H1 (cell line): ENCODE measurements around the gene NAAA. TPM values are rescaled to one million over a fixed set of nuclear protein-coding genes. Genes with fewer than 3 reads are reported as not detected.

Experiments used
- CTCF ChIA-PET: fragments of 300-600 bp; sonication (Branson Sonifier 250); formaldehyde crosslinking; loops from one replicate; lab custom pipeline; 2021; ENCODE audit not compliant: partially characterized antibody; lab: Charles Lee
- POLR2A ChIA-PET: fragments of 300-600 bp; sonication (Branson Sonifier 250); formaldehyde crosslinking; loops from one replicate; lab custom pipeline; 2021; ENCODE audit warnings: inconsistent platforms; ENCODE audit not compliant: partially characterized antibody; lab: Charles Lee
- DNase-seq, 2 experiments: peaks; one replicate each; pipeline versions ENCODE4 v3.0.0 to v3.0.0-alpha.2; 2010 to 2022; ENCODE audit warnings: low spot score in 2 of 2, low read depth in 1 of 2, mixed read lengths in 1 of 2
- FAIRE-seq: peaks from 2 replicates; lab custom pipeline; 2011; peaks lifted over from hg19 to GRCh38; lab: Jason Lieb, UNC
- H2AFZ ChIP-seq: 2 replicates; pipeline ENCODE4 v1.8.1; 2012; ENCODE audit warnings: low read length, inconsistent platforms
- H2AK5ac ChIP-seq: 2 replicates; pipeline ENCODE4 v1.6.1; 2013; ENCODE audit warnings: low read depth, low read length
- H2BK120ac ChIP-seq: replicated peaks from 2 replicates; pipeline ENCODE3; 2013; ENCODE audit warnings: low read depth, low read length, inconsistent platforms
- H2BK12ac ChIP-seq: 2 replicates; pipeline ENCODE4 v1.6.1; 2013; ENCODE audit warnings: low read depth, low read length
- H2BK15ac ChIP-seq: 2 replicates; pipeline ENCODE4 v1.6.1; 2013; ENCODE audit warnings: low read length
- H2BK20ac ChIP-seq: 2 replicates; pipeline ENCODE4 v1.6.1; 2013; ENCODE audit warnings: low read length
- H2BK5ac ChIP-seq: 2 replicates; pipeline ENCODE4 v1.6.1; 2013; ENCODE audit warnings: low read depth, low read length
- H3K14ac ChIP-seq: 2 replicates; pipeline ENCODE4 v1.6.1; 2013; ENCODE audit warnings: inconsistent platforms; ENCODE audit not compliant: insufficient read length
- H3K18ac ChIP-seq: 2 replicates; pipeline ENCODE4 v1.6.1; 2013; ENCODE audit warnings: low read length; ENCODE audit errors: extremely low read depth
- H3K23ac ChIP-seq: 2 replicates; pipeline ENCODE4 v1.6.1; 2013; ENCODE audit warnings: inconsistent platforms; ENCODE audit not compliant: insufficient read length
- H3K23me2 ChIP-seq: 2 replicates; pipeline ENCODE4 v1.6.1; 2013; ENCODE audit warnings: low read depth, low read length
- H3K27ac ChIP-seq: 2 replicates; pipeline ENCODE4 v1.6.1; 2011; ENCODE audit warnings: low read depth, low read length, inconsistent platforms
- H3K27me3 ChIP-seq, 4 experiments: replicated peaks in 1 of 4; 1 replicate in 1 of 4; 2 replicates in 3 of 4; pipeline versions ENCODE4 v1.6.1 to v1.8.1; 2011 to 2013; ENCODE audit warnings: low read length in 3 of 4, mild to moderate bottlenecking in 3 of 4, inconsistent platforms in 2 of 4, mixed read lengths in 2 of 4, moderate library complexity in 1 of 4; ENCODE audit not compliant: control insufficient read depth in 3 of 4, insufficient read depth in 3 of 4; ENCODE audit errors: extremely low read depth in 1 of 4
- H3K36me3 ChIP-seq, 4 experiments: 2 replicates each; pipeline versions ENCODE4 v1.6.1 to v1.8.1; 2011 to 2013; ENCODE audit warnings: mild to moderate bottlenecking in 4 of 4, low read length in 3 of 4, moderate library complexity in 2 of 4, control low read depth in 1 of 4, inconsistent platforms in 1 of 4; ENCODE audit not compliant: insufficient read depth in 4 of 4, control insufficient read depth in 2 of 4
- H3K4ac ChIP-seq: replicated peaks from 2 replicates; pipeline ENCODE3; 2013; ENCODE audit warnings: low read length, low read depth, mixed read lengths, inconsistent platforms; ENCODE audit not compliant: insufficient read length
- H3K4me1 ChIP-seq, 4 experiments: replicated peaks in 1 of 4; 1 replicate in 1 of 4; 2 replicates in 3 of 4; pipeline versions ENCODE4 v1.6.1 to v1.8.1; 2011 to 2013; ENCODE audit warnings: low read length in 3 of 4, inconsistent platforms in 2 of 4, mixed read lengths in 1 of 4; ENCODE audit not compliant: insufficient read depth in 4 of 4, control insufficient read depth in 3 of 4
- H3K4me2 ChIP-seq, 2 experiments: 2 replicates each; pipeline versions ENCODE4 v1.6.1 to v1.8.1; 2011 to 2013; ENCODE audit warnings: low read depth in 2 of 2, low read length in 2 of 2, control low read depth in 1 of 2, inconsistent platforms in 1 of 2, mild to moderate bottlenecking in 1 of 2; ENCODE audit not compliant: insufficient read depth in 1 of 2
- H3K4me3 ChIP-seq, 4 experiments: fragments of 200-600, 300-600 bp in 1 of 4; sonication (generic), shearing (Covaris generic), sonication (Bioruptor Twin) in 1 of 4; 2 replicates each; pipeline versions ENCODE4 v1.5.1 to v1.8.1; 2011 to 2016; ENCODE audit warnings: low read length in 4 of 4, low read depth in 3 of 4, control low read depth in 2 of 4, inconsistent platforms in 2 of 4, mild to moderate bottlenecking in 2 of 4, mixed read lengths in 1 of 4, moderate library complexity in 1 of 4; ENCODE audit not compliant: insufficient read depth in 2 of 4; ENCODE audit errors: extremely low read depth in 1 of 4
- H3K56ac ChIP-seq: replicated peaks from 2 replicates; pipeline ENCODE3; 2013; ENCODE audit warnings: low read depth, mild to moderate bottlenecking, mixed read lengths, low read length, inconsistent platforms; ENCODE audit not compliant: insufficient read length
- H3K79me1 ChIP-seq: 2 replicates; pipeline ENCODE4 v1.6.1; 2013; ENCODE audit warnings: low read depth, low read length, control low read depth
- H3K79me2 ChIP-seq, 2 experiments: 2 replicates each; pipeline versions ENCODE4 v1.6.1 to v1.8.1; 2012 to 2013; ENCODE audit warnings: low read length in 2 of 2, mild to moderate bottlenecking in 2 of 2, inconsistent platforms in 1 of 2; ENCODE audit not compliant: insufficient read depth in 2 of 2, control insufficient read depth in 1 of 2
- H3K9ac ChIP-seq, 4 experiments: replicated peaks in 1 of 4; 1 replicate in 1 of 4; 2 replicates in 3 of 4; pipeline versions ENCODE4 v1.6.1 to v1.8.1; 2011 to 2013; ENCODE audit warnings: low read depth in 3 of 4, low read length in 3 of 4, control low read depth in 2 of 4, mild to moderate bottlenecking in 2 of 4, moderate library complexity in 2 of 4, inconsistent platforms in 1 of 4; ENCODE audit errors: extremely low read depth in 1 of 4
- H3K9me3 ChIP-seq, 2 experiments: 2 replicates each; pipeline versions ENCODE4 v1.6.1 to v1.8.1; 2012 to 2013; ENCODE audit warnings: mild to moderate bottlenecking in 2 of 2, moderate library complexity in 2 of 2, control low read depth in 1 of 2, inconsistent platforms in 1 of 2, low read depth in 1 of 2, low read length in 1 of 2, mixed read lengths in 1 of 2; ENCODE audit not compliant: insufficient read depth in 2 of 2
- H4K20me1 ChIP-seq, 2 experiments: replicated peaks in 1 of 2; 2 replicates each; pipeline versions ENCODE3 to v1.8.1; 2011 to 2013; ENCODE audit warnings: inconsistent platforms in 2 of 2, low read length in 2 of 2, mild to moderate bottlenecking in 1 of 2; ENCODE audit not compliant: insufficient read depth in 2 of 2, control insufficient read depth in 1 of 2
- H4K5ac ChIP-seq: 2 replicates; pipeline ENCODE4 v1.6.1; 2013; ENCODE audit warnings: low read length, low read depth, mixed read lengths, inconsistent platforms; ENCODE audit not compliant: insufficient read length
- H4K8ac ChIP-seq: 2 replicates; pipeline ENCODE4 v1.8.0; 2013; ENCODE audit warnings: mild to moderate bottlenecking, moderate library complexity, low read length, inconsistent platforms; ENCODE audit not compliant: insufficient read depth; ENCODE audit errors: extremely low read depth
- H4K91ac ChIP-seq: replicated peaks from 2 replicates; pipeline ENCODE3; 2013; ENCODE audit warnings: low read length, mixed read lengths, inconsistent platforms; ENCODE audit not compliant: insufficient read length
- ATF2 ChIP-seq: IDR thresholded peaks from 2 replicates; pipeline ENCODE4 v1.6.1; 2012; ENCODE audit warnings: low read length, inconsistent platforms
- EP300 ChIP-seq, 2 experiments: IDR thresholded peaks; 1 replicate in 1 of 2; 2 replicates in 1 of 2; pipeline ENCODE4 v1.6.1; 2011 to 2012; ENCODE audit warnings: low read depth in 2 of 2, low read length in 2 of 2, mild to moderate bottlenecking in 2 of 2, borderline replicate concordance in 1 of 2, inconsistent platforms in 1 of 2, moderate library complexity in 1 of 2
- FOSL1 ChIP-seq: IDR thresholded peaks from 2 replicates; pipeline ENCODE4 v1.6.1; 2011; ENCODE audit warnings: mild to moderate bottlenecking, low read depth, low read length, moderate library complexity; ENCODE audit not compliant: insufficient read depth
- JUND ChIP-seq: IDR thresholded peaks from 2 replicates; pipeline ENCODE4 v1.6.1; 2011; ENCODE audit warnings: mild to moderate bottlenecking, improper control_type of control experiment, low read length
- KDM1A ChIP-seq: fragments of 200-600, 300-600 bp; sonication (generic); IDR thresholded peaks from 2 replicates; pipeline ENCODE4 v1.7.1; 2016; ENCODE audit warnings: mild to moderate bottlenecking, low read length, borderline replicate concordance
- MAX ChIP-seq: IDR thresholded peaks from 2 replicates; pipeline ENCODE4 v1.6.1; 2012; ENCODE audit warnings: inconsistent platforms
- NRF1 ChIP-seq: IDR thresholded peaks from 2 replicates; pipeline ENCODE4 v1.6.1; 2011; ENCODE audit warnings: mild to moderate bottlenecking, low read depth, low read length, improper control_type of control experiment
- RBBP5 ChIP-seq: IDR thresholded peaks from 2 replicates; pipeline ENCODE4 v1.7.1; 2012; ENCODE audit warnings: low read depth, mild to moderate bottlenecking, inconsistent platforms, low read length, moderate library complexity, borderline replicate concordance
- RNF2 ChIP-seq: fragments of 200-900, 300-1000 bp; sonication (generic); IDR thresholded peaks from 2 replicates; pipeline ENCODE4 v1.7.1; 2016; ENCODE audit warnings: borderline replicate concordance, low read depth, mild to moderate bottlenecking, antibody characterized with exemption, low read length; ENCODE audit not compliant: poor library complexity, severe bottlenecking; ENCODE audit errors: missing control alignments
- SIX5 ChIP-seq: IDR thresholded peaks from 2 replicates; pipeline ENCODE4 v1.6.1; 2011; ENCODE audit warnings: mild to moderate bottlenecking, low read depth, low read length
- SUZ12 ChIP-seq: fragments of 200-600 bp; sonication (generic); IDR thresholded peaks from 2 replicates; pipeline ENCODE4 v1.6.1; 2012; ENCODE audit warnings: mild to moderate bottlenecking, inconsistent platforms, low read length, moderate library complexity, mixed read lengths
- TCF12 ChIP-seq: IDR thresholded peaks from 2 replicates; pipeline ENCODE4 v1.6.1; 2011; ENCODE audit warnings: low read depth, mild to moderate bottlenecking, low read length
- WGBS, 2 experiments: shearing (Covaris generic) in 1 of 2; methylation state at CpG; one replicate each; pipeline versions ENCODE4 v1.1.6 to v1.1.7; 2013 to 2015; ENCODE audit warnings: low lambda C conversion rate in 2 of 2, mixed read lengths in 2 of 2, inconsistent platforms in 1 of 2, low coverage in 1 of 2, missing lambda C conversion rate in 1 of 2; ENCODE audit not compliant: insufficient replicate concordance in 2 of 2, insufficient coverage in 1 of 2, insufficient read length in 1 of 2; ENCODE audit errors: extremely low coverage in 1 of 2, missing lambda C conversion rate in 1 of 2; 5-methylcytosine and 5-hydroxymethylcytosine counted together
- polyA plus RNA-seq, 7 experiments: library from polyadenylated mRNA; depleted of rRNA in 3 of 7; stranded (reverse) in 5 of 7; unstranded in 2 of 7; fragments of >200 nt in 5 of 7; fragments of 200-250 nt in 2 of 7; gene quantifications; 1 replicate in 5 of 7; 2 replicates in 1 of 7; 4 replicates in 1 of 7; pipeline versions ENCODE4 v1.2.1 to v1.2.3, GENCODE V29; 2011 to 2013; ENCODE audit warnings: missing spikeins in 2 of 7, mixed read lengths in 2 of 7
- total RNA-seq: library from RNA; stranded (reverse); fragmentation: NEBNext Ultra II Directional; extraction: Animal tissue kit (Norgen Biotek cat#: 25700); gene quantifications from 2 replicates; pipeline ENCODE4 v1.2.1, GENCODE V29; 2021

The NAAA gene
- total and polyA plus RNA-seq, 2 of the 8 experiments (the other 6 are each of a cell fraction or from before 2014, with no cell fraction given), result 9.4 to 12.5 TPM

- Histone ChIP-seq H4K20me1 (peaks cover 0 to 2% of the 10 kb centered on the region in 2 experiments), H2BK20ac (no peak overlapping the region), H3K4me3 (no peak overlapping the region), H2BK5ac (no peak overlapping the region), H2AK5ac (no peak overlapping the region), H3K9me3 (peaks cover 3 to 4% of the 10 kb centered on the region in 2 experiments; a peak in 2 of 4 replicates), H4K5ac (no peak overlapping the region), H3K23me2 (no peaks in the 10 kb centered on the region; the same call in 1 of the 2 replicates), H3K79me2 (no peaks in the 10 kb centered on the region), H3K9ac (no peak overlapping the region), H3K36me3 (peaks cover 19 to 95% (median 78%) of the 10 kb centered on the region in 4 experiments), H3K27me3 (no peaks in the 10 kb centered on the region), H2BK15ac (no peak overlapping the region), H4K91ac (no peak overlapping the region), H3K56ac (no peak overlapping the region), H2BK120ac (no peak overlapping the region), H2AFZ (no peak overlapping the region), H4K8ac (no peak overlapping the region), H3K14ac (no peak overlapping the region), H3K27ac (no peak overlapping the region), H3K4me1 (no peaks in the 10 kb centered on the region), H3K23ac (no peak overlapping the region), H3K79me1 (no peaks in the 10 kb centered on the region), H3K4ac (no peak overlapping the region), H2BK12ac (no peak overlapping the region), H3K4me2 (no peak overlapping the region), H3K18ac (no peak overlapping the region)
- DNase-seq (no peak), FAIRE-seq (no peak)
- ChIA-PET CTCF (no interaction called here), POLR2A (no interaction called here)
- WGBS, 2 experiments, result 92% methylated on average over 3 of the region's 3 CpGs; no CpG with 5 or more reads in 1 of the 2 experiments
- TF ChIP-seq SUZ12, result no peak
- no peak for TF ChIP-seq SIX5
- TF ChIP-seq TCF12, result no peak
- TF ChIP-seq NRF1, result no peak
- TF ChIP-seq EP300 (IDR thresholded peaks at IDR 0.05; ENCODE audit: borderline replicate concordance in 1 of 2, low read depth in 2 of 2, low read length in 2 of 2), result no peak
- no peak for TF ChIP-seq RBBP5
- no peak for TF ChIP-seq JUND
- no peak for TF ChIP-seq FOSL1
- TF ChIP-seq RNF2, result no peak
- TF ChIP-seq MAX, result no peak
- TF ChIP-seq KDM1A, result no peak
- no peak for TF ChIP-seq ATF2
Observed at GRCh38 chr4:75968084-75968483, 27.3 kb upstream of the NAAA start.
